GM19193 (cell line): ENCODE measurements around the gene SDE2.

Experiments
- POLR2A ChIP-seq: IDR thresholded peaks from 4 replicates; pipeline ENCODE4 v1.6.1; 2011; ENCODE audit not compliant: insufficient read depth, insufficient read length; ENCODE audit errors: extremely low read depth

The SDE2 gene

DNA sequence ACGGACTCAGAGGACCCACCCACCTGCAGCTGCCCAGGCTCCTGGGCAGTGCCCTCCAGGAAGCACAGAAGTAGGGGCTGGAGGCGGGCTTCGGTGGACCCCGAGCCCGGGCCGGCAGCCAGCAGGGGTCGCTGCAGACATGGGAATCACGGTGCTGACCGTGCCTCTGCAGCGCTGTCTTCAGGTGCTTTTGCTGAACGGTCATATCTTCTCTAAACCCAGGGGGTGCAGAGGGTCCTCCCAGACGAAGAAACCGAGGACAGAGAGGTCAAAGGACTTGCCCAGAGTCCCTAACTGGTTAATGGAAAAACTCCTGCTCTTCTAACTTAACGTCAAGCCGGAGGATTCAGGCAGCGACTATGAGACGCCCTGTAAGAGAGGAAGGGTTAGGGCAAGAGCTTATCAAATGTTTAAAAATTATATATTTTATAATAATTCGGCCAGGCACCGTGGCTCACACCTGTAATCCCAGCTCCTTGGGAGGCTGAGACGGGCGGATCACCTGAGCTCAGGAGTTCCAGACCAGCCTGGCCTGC lies 36.6 kb downstream of the SDE2 start:
- no peak for TF ChIP-seq POLR2A

DNA sequence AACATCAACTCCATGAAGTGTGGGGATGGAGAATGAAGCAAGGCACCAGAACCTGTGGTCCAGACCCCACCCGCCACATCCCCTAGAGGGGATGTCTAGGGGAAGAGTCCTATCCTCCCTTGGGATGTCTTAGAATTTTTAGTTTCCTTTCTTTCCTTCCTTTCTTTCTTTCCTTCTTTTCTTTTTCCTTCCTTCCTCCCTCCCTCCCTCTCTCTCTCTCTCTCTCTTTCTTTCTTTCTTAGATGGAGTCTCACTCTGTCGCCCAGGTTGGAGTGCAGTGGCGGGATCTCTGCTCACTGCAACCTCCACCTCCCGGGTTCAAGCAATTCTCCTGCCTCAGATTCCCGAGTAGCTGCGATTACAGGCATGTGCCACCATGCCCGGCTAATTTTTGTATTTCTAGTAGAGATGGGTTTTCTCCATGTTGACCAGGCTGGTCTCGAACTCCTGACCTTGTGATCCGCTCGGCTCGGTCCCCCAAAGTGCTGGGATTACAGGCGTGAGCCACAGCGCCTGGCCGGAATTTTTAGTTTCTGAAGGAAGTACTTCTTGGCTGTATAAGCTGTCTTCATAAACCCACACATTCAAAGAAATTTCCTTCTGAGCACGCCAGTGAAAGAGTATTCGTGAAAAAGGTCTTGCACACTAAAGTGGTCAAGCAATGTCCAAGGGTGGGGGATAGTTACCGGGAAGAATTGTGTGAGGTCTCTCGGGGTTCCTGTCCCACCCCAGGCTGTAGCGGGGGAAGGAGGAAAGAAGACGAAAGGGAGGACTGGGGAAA lies 37.3 kb downstream of the SDE2 start:
- TF ChIP-seq POLR2A: no peak

DNA sequence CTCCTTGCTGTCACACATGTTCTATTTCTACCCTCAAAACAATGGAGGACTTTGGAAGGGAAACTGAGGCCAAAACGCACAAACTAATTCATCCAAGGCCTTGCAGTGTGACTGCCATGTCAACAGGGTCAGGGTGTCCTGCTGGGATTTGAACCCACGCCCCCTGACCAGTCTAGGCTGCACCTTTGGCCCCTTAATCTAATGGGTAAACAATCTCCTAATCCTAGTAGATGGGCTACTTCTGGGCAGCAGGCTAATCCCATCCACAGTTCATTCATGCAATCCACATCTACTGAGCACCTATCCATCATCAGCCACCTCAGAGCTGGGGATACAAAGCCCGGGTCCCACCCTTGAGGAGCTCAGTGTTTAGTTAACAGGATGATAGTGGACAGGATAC lies 41.1 kb downstream of the SDE2 start:
- TF ChIP-seq POLR2A: no peak

DNA sequence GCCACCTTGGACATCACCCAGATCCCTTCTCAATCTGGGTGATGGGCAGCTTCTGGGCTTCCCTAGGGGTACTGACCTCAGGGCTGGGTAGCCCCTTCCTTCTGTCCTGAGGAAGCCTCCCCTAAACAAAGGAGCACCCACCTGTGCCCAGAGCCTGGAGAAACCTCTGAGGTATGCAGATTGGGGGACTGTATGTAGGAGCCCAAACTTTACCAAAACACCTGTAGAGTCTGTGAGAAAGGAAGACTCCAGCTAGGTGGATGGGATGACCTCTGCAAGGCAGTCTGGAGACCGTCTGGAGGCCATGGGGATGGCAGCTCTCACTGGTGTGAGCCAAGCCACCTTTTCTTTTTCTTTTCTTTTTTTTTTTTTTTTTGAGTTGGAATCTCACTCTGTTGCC lies 44.4 kb downstream of the SDE2 start:
- no peak for TF ChIP-seq POLR2A

DNA sequence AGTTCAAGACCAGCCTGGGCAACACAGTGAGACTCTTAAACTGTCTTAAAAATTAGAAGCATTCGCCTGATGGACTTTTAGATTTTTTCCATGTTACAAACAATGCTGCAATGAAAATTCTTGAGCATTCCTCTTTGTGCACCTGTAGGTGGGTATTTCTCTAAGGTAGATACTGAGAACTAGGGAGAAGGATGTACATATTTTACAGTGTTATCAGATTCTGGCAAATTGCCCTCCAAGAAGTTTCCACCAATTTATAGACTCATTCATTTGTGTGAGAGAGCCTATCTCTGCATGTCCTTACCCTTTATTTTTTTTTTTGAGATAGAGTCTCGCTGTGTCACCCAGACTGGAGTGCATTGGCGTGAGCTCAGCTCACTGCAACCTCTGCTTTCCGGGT lies 45.8 kb downstream of the SDE2 start:
- TF ChIP-seq POLR2A: no peak

DNA sequence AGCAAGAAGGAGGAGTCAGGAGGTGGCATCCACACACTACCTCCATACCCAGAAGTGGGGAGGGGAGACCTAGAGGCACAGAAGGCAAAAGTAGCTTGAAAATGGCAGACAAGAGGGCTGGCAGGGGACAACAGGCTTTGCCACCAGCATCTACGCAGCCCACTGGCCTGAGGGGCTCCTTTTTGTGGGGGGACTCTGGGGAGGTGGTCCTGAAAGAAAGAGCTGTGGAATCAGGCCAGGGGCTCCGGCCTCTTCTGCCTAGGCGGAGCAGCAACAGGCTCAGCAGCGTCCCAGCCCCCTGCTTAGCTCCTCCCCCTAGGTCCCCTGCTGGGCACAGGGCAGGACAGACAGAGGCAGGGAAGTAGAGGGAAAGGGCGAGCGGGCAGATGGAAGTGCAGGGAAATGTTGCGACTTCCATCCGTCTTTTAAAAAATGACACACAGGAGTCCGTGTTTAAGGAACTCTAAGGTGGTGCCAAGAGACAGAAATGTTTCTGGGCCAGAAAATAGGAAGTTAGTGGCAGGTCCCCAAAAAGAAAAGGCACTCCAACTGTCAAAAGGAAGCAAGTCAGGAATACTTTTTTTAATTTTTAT lies 48.1 kb downstream of the SDE2 start:
- TF ChIP-seq POLR2A: no peak

DNA sequence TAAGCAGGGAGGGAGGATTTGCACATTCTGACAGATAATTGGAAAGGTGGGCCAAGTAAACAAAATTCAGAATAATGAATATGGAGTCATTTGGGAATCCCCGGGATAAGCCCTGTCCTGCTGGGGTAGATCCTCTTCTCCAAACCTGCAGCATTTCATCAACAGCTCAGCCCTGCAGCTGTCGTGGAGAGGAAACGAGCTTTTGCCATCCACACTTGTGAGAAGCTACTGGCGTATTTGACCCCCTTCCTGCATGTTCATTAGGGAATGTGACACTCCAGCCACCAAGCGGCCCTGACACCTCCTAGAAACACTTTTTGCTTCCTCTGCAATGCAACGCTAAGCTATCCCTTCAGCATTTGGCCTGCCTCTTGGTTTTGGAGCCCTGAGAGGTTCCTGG lies 50.1 kb downstream of the SDE2 start:
- no peak for TF ChIP-seq POLR2A

DNA sequence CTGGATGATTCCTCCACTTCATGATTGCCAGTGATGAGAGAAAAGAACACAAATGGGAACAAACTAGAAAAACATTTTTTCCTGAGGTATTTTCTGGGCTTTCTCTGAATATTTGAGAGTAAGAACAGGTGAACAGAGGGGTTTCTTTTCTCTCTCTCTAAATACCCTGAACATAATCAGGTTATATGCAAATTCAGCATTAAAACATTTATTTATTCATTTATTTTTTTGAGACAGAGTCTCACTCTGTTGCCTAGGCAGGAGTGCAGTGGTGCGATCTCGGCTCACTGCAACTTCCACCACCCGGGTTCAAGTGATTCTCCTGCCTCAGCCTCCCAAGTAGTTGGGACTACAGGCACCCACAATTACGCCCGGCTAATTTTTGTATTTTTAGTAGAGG lies 52.3 kb downstream of the SDE2 start:
- no peak for TF ChIP-seq POLR2A

DNA sequence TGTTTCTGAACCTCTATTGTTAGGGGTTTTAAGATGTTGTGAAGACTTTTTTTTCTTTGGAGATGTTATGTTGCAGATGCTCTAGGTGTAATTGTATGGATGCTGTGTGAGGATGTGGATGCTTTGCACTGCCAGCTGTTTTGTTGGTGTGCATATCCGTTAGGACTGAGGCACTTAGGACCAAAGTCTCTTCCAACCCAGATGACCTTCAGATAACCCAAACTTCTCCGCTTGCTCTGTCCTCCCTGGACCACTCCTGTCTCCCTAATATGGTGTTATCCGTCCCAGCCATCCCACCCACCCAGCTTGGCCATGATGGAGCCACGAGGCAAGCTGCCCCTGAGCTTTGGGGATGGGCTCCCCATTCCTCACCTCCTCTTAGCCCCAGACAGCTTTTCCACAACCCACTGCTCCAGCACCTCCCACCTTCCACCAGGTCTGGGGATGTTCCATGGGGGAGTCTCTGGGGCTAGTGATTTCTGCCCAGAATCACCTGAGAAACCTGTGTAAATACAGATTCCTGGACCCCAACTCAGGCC lies 53.0 kb downstream of the SDE2 start:
- TF ChIP-seq POLR2A: no peak

DNA sequence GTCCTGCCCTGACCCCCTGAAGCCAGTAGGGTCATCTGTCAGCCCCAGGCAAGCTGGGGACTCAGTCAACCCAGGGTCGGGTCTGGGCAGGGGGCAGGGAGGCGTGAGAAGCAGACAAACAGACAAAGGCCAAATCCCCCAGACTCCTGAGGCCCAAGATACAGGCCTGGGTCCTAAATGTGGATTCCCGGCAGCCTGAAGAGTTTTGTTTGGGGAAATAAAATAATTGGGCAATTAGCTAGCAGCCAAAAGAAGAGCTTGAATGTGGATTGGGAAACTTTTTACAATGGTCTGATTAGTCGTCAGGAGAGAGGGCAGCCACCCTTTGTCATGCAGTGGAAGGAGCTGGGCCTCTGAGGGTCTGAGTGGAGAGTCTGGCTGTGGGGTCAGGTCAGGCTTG lies 53.6 kb downstream of the SDE2 start:
- no peak for TF ChIP-seq POLR2A

DNA sequence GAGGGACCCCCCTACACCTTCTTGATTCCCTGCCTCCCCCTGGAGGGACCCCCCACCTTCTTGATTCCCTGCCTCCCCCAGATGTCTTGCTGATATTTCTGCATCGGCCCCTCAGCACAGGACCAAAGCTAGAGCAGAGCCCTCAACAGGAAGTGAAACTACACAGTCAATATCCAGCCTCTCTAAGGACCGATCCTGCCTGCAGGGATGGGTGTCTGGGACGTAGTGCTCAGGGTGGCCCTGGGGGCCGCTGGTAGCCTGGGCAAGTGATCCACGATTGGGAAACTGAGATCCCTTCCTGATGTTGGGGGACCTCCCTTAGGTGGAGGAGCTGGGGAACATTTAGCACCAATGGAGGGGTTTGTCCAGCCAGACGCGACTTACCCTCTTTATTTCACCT lies 54.2 kb downstream of the SDE2 start:
- TF ChIP-seq POLR2A: no peak

DNA sequence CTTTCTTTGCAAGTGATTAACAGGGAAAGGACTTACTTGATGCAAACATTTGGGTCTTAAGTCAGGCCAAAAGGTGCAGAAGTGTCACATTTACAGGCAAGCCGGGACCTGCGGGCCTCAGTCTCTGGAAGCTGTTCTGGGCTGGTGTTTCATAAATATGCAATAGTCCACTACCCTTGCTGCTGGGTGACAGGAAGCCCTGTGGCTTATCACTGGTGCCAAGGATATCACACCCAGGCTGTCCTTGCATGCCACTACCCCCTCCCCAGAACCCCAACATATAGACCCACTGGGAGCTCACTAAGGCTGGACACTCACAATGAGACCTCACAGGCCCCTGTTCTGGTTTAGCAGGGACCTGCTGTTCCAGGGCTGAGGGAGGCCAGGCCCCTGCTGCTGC lies 54.8 kb downstream of the SDE2 start:
- no peak for TF ChIP-seq POLR2A

DNA sequence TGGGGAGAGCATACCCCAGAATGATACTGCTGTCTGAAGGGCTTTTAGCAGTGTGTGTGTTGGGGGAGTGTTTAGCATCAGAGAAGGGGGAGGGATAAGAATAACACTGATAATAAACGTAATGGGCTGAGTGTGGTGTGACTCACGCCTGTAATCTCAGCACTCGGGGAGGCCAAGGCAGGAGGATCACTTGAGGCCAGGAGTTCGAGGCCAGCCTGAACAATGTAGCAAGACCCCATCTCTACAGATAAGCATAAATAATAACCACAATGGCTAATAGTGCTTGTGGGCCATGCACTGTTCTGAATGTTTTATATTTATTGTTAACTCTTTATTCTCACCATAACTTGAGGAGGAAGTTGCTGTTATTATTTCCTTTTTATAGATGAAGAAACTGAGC lies 55.6 kb downstream of the SDE2 start:
- TF ChIP-seq POLR2A: no peak

DNA sequence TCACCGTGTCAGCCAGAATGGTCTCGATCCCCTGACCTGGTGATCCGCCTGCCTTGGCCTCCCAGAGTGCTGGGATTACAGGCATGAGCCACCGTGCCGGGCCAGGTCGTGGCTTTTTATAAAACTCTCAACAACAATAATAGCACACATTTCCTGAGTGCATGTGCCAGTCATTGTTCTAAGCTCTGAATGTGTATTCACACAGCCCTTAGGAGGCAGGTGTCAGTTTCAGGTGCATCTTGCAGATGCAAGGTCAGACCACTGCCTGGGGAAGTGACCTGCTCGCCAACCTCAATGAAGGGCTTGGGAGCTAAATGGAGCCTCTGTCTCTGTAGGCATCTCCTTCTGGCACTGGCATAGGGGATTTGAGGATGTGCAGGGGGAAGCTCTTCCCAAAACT lies 56.6 kb downstream of the SDE2 start:
- TF ChIP-seq POLR2A: no peak

DNA sequence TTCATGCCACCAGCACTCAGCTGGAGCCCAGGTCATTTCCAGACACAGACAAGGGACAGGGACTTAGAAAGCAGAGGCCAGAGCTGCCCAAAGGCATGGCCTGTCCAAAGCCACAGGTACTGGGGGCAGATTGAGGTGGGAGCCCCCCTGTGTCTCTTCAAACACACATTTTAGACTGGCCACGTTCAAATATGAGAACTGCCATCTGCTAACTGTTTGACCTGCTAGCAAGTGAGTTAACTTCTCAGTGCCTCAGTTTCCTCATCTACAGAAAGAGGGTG lies 57.3 kb downstream of the SDE2 start:
- TF ChIP-seq POLR2A: no peak
